Measurements from ENCODE around the gene SPHK2. TPM values are rescaled to one million over a fixed set of nuclear protein-coding genes. Genes with fewer than 3 reads are reported as not detected.
"Not testable (repeated sequence)": the region's sequence is repeated elsewhere in the genome, so short reads cannot be mapped to it uniquely, and the experiment has no call there.

Gene SPHK2
- total and polyA plus RNA-seq, 3 donors from 2014 or later = 31.2 to 47.6 (median 43.1) TPM

GRCh38 chr19:48575931-48576622 lies 43.2 kb upstream of the SPHK2 start:
- no peak for DNase-seq
- Histone ChIP-seq H3K4me3 (no peak overlapping the region), H3K27me3 (no peaks in the 10 kb centered on the region), H3K27ac (no peak overlapping the region), H3K9me3 (no peaks in the 10 kb centered on the region), H3K4me1 (no peaks in the 10 kb centered on the region), H3K36me3 (ENCODE audit: low read depth, missing control alignments) (no peaks in the 10 kb centered on the region)
- WGBS, 2 donors = 48 to 61% methylated on average over 23 of the region's 23 CpGs
- intact Hi-C loops (cut with DNase I; ENCODE audit: low total_unique reads) = no loop called here
- TF ChIP-seq CTCF (IDR thresholded peaks at IDR 0.05) (no peak), POLR2A (IDR thresholded peaks at IDR 0.05) (no peak)

- H3K27ac ChIP-seq; H3K4me3 ChIP-seq; intact Hi-C loops (cut with DNase I; ENCODE audit: low total_unique reads); H3K9me3 ChIP-seq; H3K4me1 ChIP-seq; H3K27me3 ChIP-seq; DNase-seq; H3K36me3 ChIP-seq (ENCODE audit: low read depth, missing control alignments): not testable (repeated sequence)
- 89 to 94% methylated on average over 7 of the region's 7 CpGs for WGBS, 2 donors
These were observed 41.4 kb upstream of the SPHK2 start for GRCh38 chr19:48577908-48578307.

GRCh38 chr19:48578891-48579290 lies 40.4 kb upstream of the SPHK2 start:
- DNase-seq = no peak
- 42 to 56% methylated on average over 3 of the region's 3 CpGs for WGBS, 2 donors
- Histone ChIP-seq H3K27me3 (no peaks in the 10 kb centered on the region), H3K36me3 (ENCODE audit: low read depth, missing control alignments) (no peaks in the 10 kb centered on the region), H3K9me3 (no peaks in the 10 kb centered on the region), H3K4me3 (no peak overlapping the region), H3K4me1 (no peaks in the 10 kb centered on the region), H3K27ac (no peak overlapping the region)
- TF ChIP-seq POLR2A (IDR thresholded peaks at IDR 0.05) (no peak), CTCF (IDR thresholded peaks at IDR 0.05) (no peak)
- intact Hi-C loops (cut with DNase I; ENCODE audit: low total_unique reads) = no loop called here

GRCh38 chr19:48582168-48582567 lies 37.1 kb upstream of the SPHK2 start:
- H3K4me1 ChIP-seq = no peaks in the 10 kb centered on the region
- H3K27ac ChIP-seq = no peak overlapping the region
- TF ChIP-seq POLR2A (IDR thresholded peaks at IDR 0.05) = no peak
- TF ChIP-seq CTCF (IDR thresholded peaks at IDR 0.05) = no peak
- no peaks in the 10 kb centered on the region for H3K36me3 ChIP-seq (ENCODE audit: low read depth, missing control alignments)
- H3K9me3 ChIP-seq = no peaks in the 10 kb centered on the region
- no peak for DNase-seq
- intact Hi-C loops (cut with DNase I; ENCODE audit: low total_unique reads) = loop anchor here (10.0 kb wide), 1 partner anchor 77 kb away; no protein-coding TSS in a partner anchor
- WGBS, 2 donors = 83 to 93% methylated on average over 2 of the region's 2 CpGs
- no peaks in the 10 kb centered on the region for H3K27me3 ChIP-seq
- no peak overlapping the region for H3K4me3 ChIP-seq

GRCh38 chr19:48587387-48587786 lies 31.9 kb upstream of the SPHK2 start:
- no peak overlapping the region for H3K27ac ChIP-seq
- H3K4me3 ChIP-seq = no peak overlapping the region
- TF ChIP-seq POLR2A (IDR thresholded peaks at IDR 0.05) = no peak
- no peak for TF ChIP-seq CTCF (IDR thresholded peaks at IDR 0.05)
- intact Hi-C loops (cut with DNase I; ENCODE audit: low total_unique reads) = loop anchor here (10.0 kb wide), 1 partner anchor 83 kb away; no protein-coding TSS in a partner anchor
- H3K27me3 ChIP-seq = no peaks in the 10 kb centered on the region
- H3K4me1 ChIP-seq = no peaks in the 10 kb centered on the region
- no peaks in the 10 kb centered on the region for H3K9me3 ChIP-seq
- WGBS, 2 donors = 73 to 92% methylated on average over 2 to 3 of the region's 3 CpGs
- no peaks in the 10 kb centered on the region for H3K36me3 ChIP-seq (ENCODE audit: low read depth, missing control alignments)
- DNase-seq = no peak
